Adrenal gland (tissue), 5 donors: ENCODE measurements around the gene NRP2.

Experiments used
- POLR2A ChIP-seq, 2 donors: fragments of 450-650 bp; IDR thresholded peaks; one replicate each; pipeline ENCODE4 v1.6.1; 2017; ENCODE audit warnings: antibody characterized with exemption in 2 of 2, mild to moderate bottlenecking in 2 of 2, moderate library complexity in 1 of 2
- TF ChIP-seq, protein P1 (sequence below), 6 experiments: fragments of 450-650 bp in 4 of 6; fragments of 200-600 bp in 2 of 6; sonication (generic) in 1 of 6; IDR thresholded peaks; 1 replicate in 5 of 6; 2 replicates in 1 of 6; pipeline versions ENCODE4 v1.5.1 to v1.8.0; 2016 to 2021; ENCODE audit warnings: antibody characterized with exemption in 6 of 6, mild to moderate bottlenecking in 2 of 6, moderate library complexity in 1 of 6
- donor health status: DM: no; HTN: no; CAD: no.

DNA sequence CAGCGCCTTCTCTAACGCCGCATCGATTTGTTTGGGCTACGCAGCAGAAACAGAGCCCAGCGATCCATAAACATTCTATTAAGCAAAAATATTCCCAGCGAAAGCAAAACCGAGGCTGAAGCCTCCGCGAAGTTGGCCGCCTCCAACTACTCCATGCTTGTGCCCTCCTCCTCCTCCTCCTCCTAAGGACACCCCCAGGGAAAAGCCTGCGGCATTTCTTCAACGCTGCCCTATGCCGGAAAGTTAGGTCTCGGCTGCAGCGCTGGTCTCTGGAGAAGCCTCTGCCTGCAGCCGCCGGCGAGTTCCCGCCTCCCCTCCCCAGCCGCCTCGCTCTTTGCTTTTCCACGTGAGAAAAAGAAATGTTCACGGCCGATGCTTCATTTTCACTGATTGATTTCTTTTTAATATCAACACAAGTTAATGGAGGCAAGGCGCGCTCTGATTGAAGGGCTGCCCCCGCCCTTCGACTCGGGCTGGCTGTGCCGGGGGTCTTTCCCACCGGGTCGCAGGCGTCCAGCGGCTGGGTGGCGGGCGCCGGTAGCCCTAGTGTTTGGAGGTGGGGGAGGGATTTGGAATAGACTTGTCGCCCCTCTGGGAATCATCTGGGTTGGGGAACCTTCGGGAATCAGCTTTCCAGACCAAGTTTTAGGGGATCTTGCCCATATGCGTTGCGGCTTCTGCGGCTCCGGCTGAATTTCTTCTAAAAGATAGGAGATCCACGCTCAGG lies 3.9 kb downstream of the NRP2 start:
- TF ChIP-seq, protein P1, sequence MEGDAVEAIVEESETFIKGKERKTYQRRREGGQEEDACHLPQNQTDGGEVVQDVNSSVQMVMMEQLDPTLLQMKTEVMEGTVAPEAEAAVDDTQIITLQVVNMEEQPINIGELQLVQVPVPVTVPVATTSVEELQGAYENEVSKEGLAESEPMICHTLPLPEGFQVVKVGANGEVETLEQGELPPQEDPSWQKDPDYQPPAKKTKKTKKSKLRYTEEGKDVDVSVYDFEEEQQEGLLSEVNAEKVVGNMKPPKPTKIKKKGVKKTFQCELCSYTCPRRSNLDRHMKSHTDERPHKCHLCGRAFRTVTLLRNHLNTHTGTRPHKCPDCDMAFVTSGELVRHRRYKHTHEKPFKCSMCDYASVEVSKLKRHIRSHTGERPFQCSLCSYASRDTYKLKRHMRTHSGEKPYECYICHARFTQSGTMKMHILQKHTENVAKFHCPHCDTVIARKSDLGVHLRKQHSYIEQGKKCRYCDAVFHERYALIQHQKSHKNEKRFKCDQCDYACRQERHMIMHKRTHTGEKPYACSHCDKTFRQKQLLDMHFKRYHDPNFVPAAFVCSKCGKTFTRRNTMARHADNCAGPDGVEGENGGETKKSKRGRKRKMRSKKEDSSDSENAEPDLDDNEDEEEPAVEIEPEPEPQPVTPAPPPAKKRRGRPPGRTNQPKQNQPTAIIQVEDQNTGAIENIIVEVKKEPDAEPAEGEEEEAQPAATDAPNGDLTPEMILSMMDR (IDR thresholded peaks at IDR 0.05): no peak
- TF ChIP-seq POLR2A (IDR thresholded peaks at IDR 0.05): no peak
